Astrocyte of the cerebellum (primary cell): ENCODE results near the gene AGAP1.

Source experiments
- DNase-seq: peaks from one replicate; pipeline ENCODE4 v3.0.0-alpha.2; 2011; ENCODE audit warnings: low read depth
- H3K4me3 ChIP-seq: 2 replicates; pipeline ENCODE4 v1.5.1; 2011; ENCODE audit warnings: mild to moderate bottlenecking, low read depth, low read length, moderate library complexity
- CTCF ChIP-seq: IDR thresholded peaks from 2 replicates; pipeline ENCODE4 v1.5.1; 2012; ENCODE audit warnings: low read length, low read depth, moderate library complexity, mild to moderate bottlenecking; ENCODE audit errors: missing control alignments
- in situ Hi-C: cut with HindIII; loops from 2 replicates; pipeline ENCODE4 v1.10.0; 2017; ENCODE audit warnings: low sequenced_read_pairs

Gene AGAP1

GRCh38 chr2:236127010-236127409 lies 633.2 kb downstream of the AGAP1 start:
- in situ Hi-C loops: no loop called here
- no peak for TF ChIP-seq CTCF
- H3K4me3 ChIP-seq: no peak overlapping the region
- DNase-seq: no peak

GRCh38 chr2:236128321-236128720 lies 634.5 kb downstream of the AGAP1 start:
- no peak overlapping the region for H3K4me3 ChIP-seq
- TF ChIP-seq CTCF: no peak
- in situ Hi-C loops: no loop called here

GRCh38 chr2:236129935-236130334 lies 636.1 kb downstream of the AGAP1 start:
- in situ Hi-C loops: no loop called here
- DNase-seq: no peak
- H3K4me3 ChIP-seq: no peak overlapping the region
- TF ChIP-seq CTCF: no peak

More at GRCh38 chr2:236128321-236128720, 634.5 kb downstream of the AGAP1 start:
- no peak for DNase-seq

GRCh38 chr2:236130349-236130998 lies 636.6 kb downstream of the AGAP1 start:
- in situ Hi-C loops: no loop called here
- TF ChIP-seq CTCF: no peak
- DNase-seq: no peak
- no peak overlapping the region for H3K4me3 ChIP-seq

GRCh38 chr2:236131073-236131692 lies 637.3 kb downstream of the AGAP1 start:
- H3K4me3 ChIP-seq: no peak overlapping the region
- DNase-seq: no peak
- in situ Hi-C loops: no loop called here
- no peak for TF ChIP-seq CTCF

- TF ChIP-seq CTCF: no peak
- in situ Hi-C loops: no loop called here
- DNase-seq: no peak
- no peak overlapping the region for H3K4me3 ChIP-seq
Measured at GRCh38 chr2:236133410-236134012, 639.7 kb downstream of the AGAP1 start.
